ENCODE results near the gene CADPS2. TPM values are rescaled to one million over a fixed set of nuclear protein-coding genes. Genes with fewer than 3 reads are reported as not detected.

Gene CADPS2
- total RNA-seq, 4 donors from 2014 or later = 2.1 to 3.7 (median 2.8) TPM

DNA sequence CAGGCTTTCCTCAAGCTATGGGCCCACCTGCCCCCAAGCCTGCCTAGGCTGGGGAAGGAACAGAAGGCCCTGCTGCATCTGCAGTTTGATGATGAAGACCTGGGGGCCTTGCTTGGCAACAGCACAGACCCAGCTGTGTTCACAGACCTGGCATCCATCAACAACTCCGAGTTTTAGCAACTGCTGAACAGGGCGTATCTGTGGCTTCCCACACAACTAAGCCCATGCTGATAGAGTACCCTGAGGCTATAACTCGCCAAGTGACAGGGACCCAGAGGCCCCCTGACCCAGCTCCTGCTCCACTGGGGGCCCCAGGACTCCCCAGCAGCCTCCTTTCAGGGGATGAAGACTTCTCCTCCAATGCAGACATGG is 36.3 kb downstream of the CADPS2 start:
- Histone ChIP-seq H3K27ac (no peak overlapping the region), H3K9me3 (no peaks in the 10 kb centered on the region), H3K4me3 (no peak overlapping the region), H3K27me3 (no peaks in the 10 kb centered on the region), H3K4me1 (no peaks in the 10 kb centered on the region), H3K36me3 (no peaks in the 10 kb centered on the region)
- no peak for TF ChIP-seq POLR2A (IDR thresholded peaks at IDR 0.05)
- TF ChIP-seq, protein P1, sequence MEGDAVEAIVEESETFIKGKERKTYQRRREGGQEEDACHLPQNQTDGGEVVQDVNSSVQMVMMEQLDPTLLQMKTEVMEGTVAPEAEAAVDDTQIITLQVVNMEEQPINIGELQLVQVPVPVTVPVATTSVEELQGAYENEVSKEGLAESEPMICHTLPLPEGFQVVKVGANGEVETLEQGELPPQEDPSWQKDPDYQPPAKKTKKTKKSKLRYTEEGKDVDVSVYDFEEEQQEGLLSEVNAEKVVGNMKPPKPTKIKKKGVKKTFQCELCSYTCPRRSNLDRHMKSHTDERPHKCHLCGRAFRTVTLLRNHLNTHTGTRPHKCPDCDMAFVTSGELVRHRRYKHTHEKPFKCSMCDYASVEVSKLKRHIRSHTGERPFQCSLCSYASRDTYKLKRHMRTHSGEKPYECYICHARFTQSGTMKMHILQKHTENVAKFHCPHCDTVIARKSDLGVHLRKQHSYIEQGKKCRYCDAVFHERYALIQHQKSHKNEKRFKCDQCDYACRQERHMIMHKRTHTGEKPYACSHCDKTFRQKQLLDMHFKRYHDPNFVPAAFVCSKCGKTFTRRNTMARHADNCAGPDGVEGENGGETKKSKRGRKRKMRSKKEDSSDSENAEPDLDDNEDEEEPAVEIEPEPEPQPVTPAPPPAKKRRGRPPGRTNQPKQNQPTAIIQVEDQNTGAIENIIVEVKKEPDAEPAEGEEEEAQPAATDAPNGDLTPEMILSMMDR (IDR thresholded peaks at IDR 0.05 in 4 of 5, conservative IDR thresholded peaks at IDR 0.05 in 1 of 5) = no peak
- DNase-seq (no peak), ATAC-seq (no peak)
- intact Hi-C loops (cut with DNase I; ENCODE audit: low total_unique reads) (no loop called here), in situ Hi-C loops (cut with MboI; ENCODE audit: low sequenced_read_pairs in 4 of 4) (no loop called here)

DNA sequence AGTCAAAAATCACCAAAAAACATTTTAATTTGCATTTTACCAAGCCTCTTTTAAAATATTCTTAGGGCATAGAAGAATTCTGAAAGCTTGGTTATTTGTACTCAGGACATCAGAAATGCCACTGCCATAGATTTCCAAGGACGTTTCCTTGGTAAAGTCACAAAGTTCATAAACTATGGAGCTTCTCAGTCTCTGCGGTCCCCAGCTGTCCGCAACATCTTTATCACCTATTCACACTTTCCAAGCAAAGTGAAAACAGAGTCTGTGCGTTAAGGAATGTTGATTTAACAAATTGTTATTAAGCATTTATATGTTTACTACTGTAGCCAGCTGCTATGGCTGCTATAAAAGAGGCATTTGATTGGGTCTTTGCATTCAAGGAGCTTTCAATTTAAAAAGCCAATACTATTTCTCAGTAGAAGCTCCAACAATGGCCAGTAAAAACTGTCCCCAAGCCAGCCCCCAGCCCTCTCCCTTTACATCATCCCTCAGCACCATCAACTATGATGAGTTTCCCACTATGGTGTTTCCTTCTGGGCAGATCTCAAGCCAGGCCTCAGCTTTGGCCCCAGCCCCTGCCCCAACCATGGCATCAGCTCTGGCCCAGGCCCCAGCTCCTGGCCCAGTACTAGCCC is 36.8 kb downstream of the CADPS2 start:
- DNase-seq (no peak), ATAC-seq (no peak)
- TF ChIP-seq, protein P1 (IDR thresholded peaks at IDR 0.05 in 4 of 5, conservative IDR thresholded peaks at IDR 0.05 in 1 of 5) = no peak
- in situ Hi-C loops (cut with MboI; ENCODE audit: low sequenced_read_pairs in 4 of 4) (no loop called here), intact Hi-C loops (cut with DNase I; ENCODE audit: low total_unique reads) (no loop called here)
- no peaks in the 10 kb centered on the region for H3K36me3 ChIP-seq
- no peaks in the 10 kb centered on the region for H3K27me3 ChIP-seq
- no peak overlapping the region for H3K4me3 ChIP-seq
- H3K27ac ChIP-seq = no peak overlapping the region
- no peaks in the 10 kb centered on the region for H3K9me3 ChIP-seq
- H3K4me1 ChIP-seq = no peaks in the 10 kb centered on the region

DNA sequence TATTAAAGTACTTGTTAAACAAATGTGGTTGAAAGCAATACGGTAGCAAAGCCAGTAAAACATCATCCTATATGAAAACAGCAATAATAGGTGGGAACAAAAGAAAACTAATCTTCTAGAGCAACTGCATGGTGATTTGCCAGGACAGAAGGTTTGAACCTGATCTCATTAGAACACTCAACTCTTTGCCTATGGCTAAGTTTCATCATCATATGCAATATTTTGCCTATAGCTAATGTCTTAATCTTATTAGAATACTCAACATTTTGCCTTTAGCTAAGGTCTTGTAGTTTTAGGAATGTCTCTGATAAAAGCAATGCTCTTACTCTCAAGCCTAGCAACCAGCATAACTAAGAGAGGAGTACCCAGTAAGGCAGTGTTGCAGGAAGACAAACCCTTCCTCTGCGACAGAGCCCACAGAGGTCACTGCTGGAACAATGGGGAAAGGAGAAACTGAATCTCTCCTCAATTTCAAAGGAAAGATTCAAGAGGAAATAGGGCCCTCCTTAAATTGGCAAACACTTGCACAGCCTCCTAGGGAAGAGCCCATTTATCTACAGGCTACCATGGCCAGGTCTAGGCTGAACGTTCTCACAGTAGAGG is 38.3 kb downstream of the CADPS2 start:
- ATAC-seq = peak in 1 of 2 donors; percentile 23

DNA sequence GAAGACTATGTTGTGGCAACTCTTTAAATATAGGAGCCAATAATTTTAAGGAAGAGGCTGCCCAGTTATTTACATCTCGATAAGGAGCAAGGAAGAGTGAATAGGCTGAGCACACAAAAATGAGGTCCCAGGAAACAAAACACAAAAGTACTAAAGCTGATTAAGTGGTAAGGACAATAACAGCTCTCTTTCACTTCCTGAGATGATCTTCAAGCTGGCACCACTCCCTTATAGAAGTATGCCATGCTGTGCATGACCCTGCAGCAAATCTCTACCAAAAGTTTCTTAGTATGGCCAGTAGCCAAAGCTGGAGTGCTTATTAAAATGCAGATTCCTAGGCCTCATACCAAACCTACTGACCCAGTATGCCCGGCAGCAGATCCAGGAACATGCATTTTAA is 39.7 kb downstream of the CADPS2 start:
- H3K36me3 ChIP-seq = no peaks in the 10 kb centered on the region
- no peak overlapping the region for H3K4me3 ChIP-seq
- H3K27me3 ChIP-seq = no peaks in the 10 kb centered on the region
- no peak overlapping the region for H3K27ac ChIP-seq
- in situ Hi-C loops (cut with MboI; ENCODE audit: low sequenced_read_pairs in 4 of 4) (no loop called here), intact Hi-C loops (cut with DNase I; ENCODE audit: low total_unique reads) (no loop called here)
- H3K9me3 ChIP-seq = no peaks in the 10 kb centered on the region
- TF ChIP-seq, protein P1 (IDR thresholded peaks at IDR 0.05 in 4 of 5, conservative IDR thresholded peaks at IDR 0.05 in 1 of 5) = no peak
- TF ChIP-seq POLR2A (IDR thresholded peaks at IDR 0.05) = no peak
- DNase-seq (no peak), ATAC-seq (no peak)
- H3K4me1 ChIP-seq = no peaks in the 10 kb centered on the region

More for the DNA sequence above, 38.3 kb downstream of the CADPS2 start:
- Histone ChIP-seq H3K27ac (peak overlapping the region in 3 of 4 donors; percentile 6 to 35 (median 33)), H3K36me3 (no peaks in the 10 kb centered on the region), H3K9me3 (no peaks in the 10 kb centered on the region), H3K27me3 (no peaks in the 10 kb centered on the region), H3K4me1 (no peaks in the 10 kb centered on the region), H3K4me3 (no peak overlapping the region)
- no peak for TF ChIP-seq POLR2A (IDR thresholded peaks at IDR 0.05)
- TF ChIP-seq, protein P1 (IDR thresholded peaks at IDR 0.05 in 4 of 5, conservative IDR thresholded peaks at IDR 0.05 in 1 of 5) = no peak
- DNase-seq = no peak
- in situ Hi-C loops (cut with MboI; ENCODE audit: low sequenced_read_pairs in 4 of 4) (no loop called here), intact Hi-C loops (cut with DNase I; ENCODE audit: low total_unique reads) (no loop called here)
